Measurements from ENCODE around the gene FNTB.

- TF ChIP-seq EZH2 (IDR thresholded peaks at IDR 0.05; ENCODE audit: low read depth) (no peak), CTCF (conservative IDR thresholded peaks at IDR 0.05) (no peak)
These were observed 18.5 kb upstream of the FNTB start for GRCh38 chr14:64968167-64968566.

Measured in PC-9 (cell line).